Suprapubic skin (tissue), 4 donors: Measurements from ENCODE around the gene MRPL19.

Experiments used
- POLR2A ChIP-seq, 2 donors: fragments of 450-650 bp; IDR thresholded peaks; one replicate each; pipeline ENCODE4 v1.6.1; 2017; ENCODE audit warnings: antibody characterized with exemption in 2 of 2, mild to moderate bottlenecking in 2 of 2, moderate library complexity in 2 of 2
- POLR2AphosphoS5 ChIP-seq, 3 donors: sonication (generic); formaldehyde crosslinking; IDR thresholded peaks; one replicate each; pipeline ENCODE4 v1.6.1; 2017; ENCODE audit warnings: antibody characterized with exemption in 3 of 3
- TF ChIP-seq, protein P1 (sequence below), 2 donors: fragments of 200-600 bp in 1 of 2; fragments of 450-650 bp in 1 of 2; sonication (generic) in 1 of 2; IDR thresholded peaks; one replicate each; pipeline ENCODE4 v1.5.1; 2016 to 2019; ENCODE audit warnings: antibody characterized with exemption in 2 of 2, mild to moderate bottlenecking in 1 of 2, moderate library complexity in 1 of 2

- TF ChIP-seq POLR2AphosphoS5 (IDR thresholded peaks at IDR 0.05) (no peak), POLR2A (IDR thresholded peaks at IDR 0.05) (no peak)
- TF ChIP-seq, protein P1, sequence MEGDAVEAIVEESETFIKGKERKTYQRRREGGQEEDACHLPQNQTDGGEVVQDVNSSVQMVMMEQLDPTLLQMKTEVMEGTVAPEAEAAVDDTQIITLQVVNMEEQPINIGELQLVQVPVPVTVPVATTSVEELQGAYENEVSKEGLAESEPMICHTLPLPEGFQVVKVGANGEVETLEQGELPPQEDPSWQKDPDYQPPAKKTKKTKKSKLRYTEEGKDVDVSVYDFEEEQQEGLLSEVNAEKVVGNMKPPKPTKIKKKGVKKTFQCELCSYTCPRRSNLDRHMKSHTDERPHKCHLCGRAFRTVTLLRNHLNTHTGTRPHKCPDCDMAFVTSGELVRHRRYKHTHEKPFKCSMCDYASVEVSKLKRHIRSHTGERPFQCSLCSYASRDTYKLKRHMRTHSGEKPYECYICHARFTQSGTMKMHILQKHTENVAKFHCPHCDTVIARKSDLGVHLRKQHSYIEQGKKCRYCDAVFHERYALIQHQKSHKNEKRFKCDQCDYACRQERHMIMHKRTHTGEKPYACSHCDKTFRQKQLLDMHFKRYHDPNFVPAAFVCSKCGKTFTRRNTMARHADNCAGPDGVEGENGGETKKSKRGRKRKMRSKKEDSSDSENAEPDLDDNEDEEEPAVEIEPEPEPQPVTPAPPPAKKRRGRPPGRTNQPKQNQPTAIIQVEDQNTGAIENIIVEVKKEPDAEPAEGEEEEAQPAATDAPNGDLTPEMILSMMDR (IDR thresholded peaks at IDR 0.05), result no peak
Measured at GRCh38 chr2:75612108-75612861, 34.3 kb upstream of the MRPL19 start.
